ENCODE data around the gene VCL. TPM values are rescaled to one million over a fixed set of nuclear protein-coding genes. Genes with fewer than 3 reads are reported as not detected.
A peak's percentile ranks its signal among the peaks of the same experiment; 100 is the strongest.

The VCL gene
- total and polyA plus RNA-seq, 9 of the 15 experiments (the other 6 are each of a cell fraction or from before 2014, with no cell fraction given): 29.8 to 186 (median 76.4) TPM

DNA sequence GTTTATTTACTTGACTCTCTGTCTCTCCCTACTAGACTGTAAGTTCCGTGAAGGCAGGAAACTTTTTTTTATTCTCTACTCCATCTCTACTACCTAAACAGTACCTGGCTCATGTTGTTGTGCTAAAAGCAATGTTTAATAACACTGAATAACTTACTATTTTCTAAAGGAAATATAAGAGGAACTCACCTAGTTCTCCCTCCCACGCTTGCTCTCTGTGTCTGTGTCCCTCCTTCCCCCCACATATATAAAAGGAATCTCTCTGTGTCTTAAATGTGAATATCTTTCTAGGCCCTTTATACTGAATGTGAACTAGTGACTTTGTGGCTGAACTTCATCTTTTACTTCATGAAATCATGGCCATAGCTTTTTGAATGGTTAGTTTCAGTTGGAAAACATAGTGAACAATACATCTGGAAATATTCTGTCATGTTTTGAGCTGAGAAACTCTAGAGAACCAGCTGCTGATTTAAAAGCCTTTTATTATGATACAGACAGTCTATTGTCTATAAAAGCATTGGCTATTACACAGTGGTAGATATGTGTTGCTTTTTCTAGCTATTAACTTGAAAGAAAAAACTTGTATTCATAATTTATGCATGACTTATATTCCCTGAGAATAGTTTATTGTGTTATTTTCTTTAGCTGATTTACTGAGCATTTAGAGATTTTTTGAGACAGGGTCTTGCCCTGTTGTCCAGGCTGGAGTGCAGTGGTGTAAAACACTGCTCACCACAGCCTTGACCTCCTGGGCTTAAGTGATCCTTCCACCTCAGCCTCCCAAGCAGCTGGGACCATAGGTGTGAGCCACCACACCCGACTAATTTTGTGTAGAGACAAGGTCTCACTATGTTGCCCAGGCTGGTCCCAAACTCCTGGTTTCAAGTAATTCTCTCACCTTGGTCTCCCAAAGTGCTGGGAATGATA lies 42.5 kb downstream of the VCL start (continued):
- 0 out of 2 replicates have a peak, but pooled peaks have one; percentile 10 for TF ChIP-seq XRCC3 (IDR thresholded peaks at IDR 0.05)

- Histone ChIP-seq H3K4me2 (ENCODE audit: insufficient read depth, low read length) (no peak overlapping the region), H4K20me1 (replicated peaks; ENCODE audit: control insufficient read depth, insufficient read depth, low read length) (no peaks in the 10 kb centered on the region), H3K9me1 (ENCODE audit: control insufficient read depth, insufficient read depth, low read length) (no peaks in the 10 kb centered on the region), H3K9me3 (replicated peaks; ENCODE audit: control insufficient read depth, insufficient read depth, low read depth, low read length) (no peaks in the 10 kb centered on the region), H3K79me2 (ENCODE audit: control insufficient read depth, insufficient read depth, low read length) (peaks cover 56% of the 10 kb centered on the region), H3K27ac (ENCODE audit: extremely low read depth, low read depth, low read length) (no peak overlapping the region), H3K9ac (ENCODE audit: insufficient read depth in 1 of 2, low read depth in 2 of 2, low read length in 2 of 2) (no peak overlapping the region), H3K27me3 (ENCODE audit: control insufficient read depth in 2 of 2, insufficient read depth in 2 of 2, low read length in 2 of 2) (no peaks in the 10 kb centered on the region), H3K36me3 (ENCODE audit: control insufficient read depth, insufficient read depth, low read length) (peaks cover 38% of the 10 kb centered on the region), H2AFZ (ENCODE audit: low read depth, low read length) (no peak overlapping the region), H3K4me3 (no peak overlapping the region), H3K4me1 (replicated peaks in 1 of 2; ENCODE audit: control insufficient read depth in 2 of 2, insufficient read depth in 2 of 2, low read length in 2 of 2) (peaks cover 6 to 11% of the 10 kb centered on the region in 2 experiments)
- intact Hi-C loops (cut with micrococcal nuclease): no loop called here
- ChIA-PET CTCF (ENCODE audit: low intra/inter-chr PET ratio) (no interaction called here), POLR2A (no interaction called here)
- ATAC-seq: no peak
- TSS peak; percentile 25 for BruUV-seq (replicated peaks)
- no peak for DNase-seq (ENCODE audit: extremely low read depth in 1 of 4, low spot score in 3 of 4)
- 65% methylated on average over 2 of the region's 2 CpGs for WGBS (ENCODE audit: insufficient coverage, low coverage, missing lambda C conversion rate)
- TF ChIP-seq PCBP2 (IDR thresholded peaks at IDR 0.05; ENCODE audit: low read depth, low read length, poor library complexity, severe bottlenecking) (no peak), CBFA2T3 (IDR thresholded peaks at IDR 0.05) (peak; percentile 26; the same call in 1 of the 2 replicates), TCF3 (CRISPR knock-in tag; IDR thresholded peaks at IDR 0.05) (0 out of 2 replicates have a peak, but pooled peaks have one; percentile 14)
- TF ChIP-seq, protein P1, sequence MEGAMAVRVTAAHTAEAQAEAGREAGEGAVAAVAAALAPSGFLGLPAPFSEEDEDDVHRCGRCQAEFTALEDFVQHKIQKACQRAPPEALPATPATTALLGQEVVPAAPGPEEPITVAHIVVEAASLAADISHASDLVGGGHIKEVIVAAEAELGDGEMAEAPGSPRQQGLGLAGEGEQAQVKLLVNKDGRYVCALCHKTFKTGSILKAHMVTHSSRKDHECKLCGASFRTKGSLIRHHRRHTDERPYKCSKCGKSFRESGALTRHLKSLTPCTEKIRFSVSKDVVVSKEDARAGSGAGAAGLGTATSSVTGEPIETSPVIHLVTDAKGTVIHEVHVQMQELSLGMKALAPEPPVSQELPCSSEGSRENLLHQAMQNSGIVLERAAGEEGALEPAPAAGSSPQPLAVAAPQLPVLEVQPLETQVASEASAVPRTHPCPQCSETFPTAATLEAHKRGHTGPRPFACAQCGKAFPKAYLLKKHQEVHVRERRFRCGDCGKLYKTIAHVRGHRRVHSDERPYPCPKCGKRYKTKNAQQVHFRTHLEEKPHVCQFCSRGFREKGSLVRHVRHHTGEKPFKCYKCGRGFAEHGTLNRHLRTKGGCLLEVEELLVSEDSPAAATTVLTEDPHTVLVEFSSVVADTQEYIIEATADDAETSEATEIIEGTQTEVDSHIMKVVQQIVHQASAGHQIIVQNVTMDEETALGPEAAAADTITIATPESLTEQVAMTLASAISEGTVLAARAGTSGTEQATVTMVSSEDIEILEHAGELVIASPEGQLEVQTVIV (CRISPR knock-in tag; IDR thresholded peaks at IDR 0.05; ENCODE audit: borderline replicate concordance): no peak
- no peak for FAIRE-seq
- in situ Hi-C loops (cut with MboI): no loop called here
Observed at GRCh38 chr10:74044419-74044818, 46.5 kb downstream of the VCL start.

Measured in K562 (cell line).